Fibroblast of mammary gland (primary cell): ENCODE measurements around the gene SMG1.

Source experiments
- DNase-seq: peaks from one replicate; pipeline ENCODE4 v3.0.0-alpha.2; 2010; ENCODE audit warnings: low read depth
- H3K4me3 ChIP-seq: 2 replicates; pipeline ENCODE4 v1.5.1; 2011; ENCODE audit warnings: low read depth, mild to moderate bottlenecking, low read length, moderate library complexity; ENCODE audit not compliant: control insufficient read depth
- CTCF ChIP-seq: conservative IDR thresholded peaks from 2 replicates; pipeline ENCODE4 v1.5.1; 2011; ENCODE audit warnings: low read depth, low read length, inconsistent platforms; ENCODE audit not compliant: control insufficient read depth, insufficient read depth

SMG1 gene

GRCh38 chr16:18841833-18842525, 84.2 kb downstream of the SMG1 start:
- TF ChIP-seq CTCF: no peak
- H3K4me3 ChIP-seq: no peak overlapping the region
- no peak for DNase-seq

- no peak overlapping the region for H3K4me3 ChIP-seq
- DNase-seq: peak; percentile 14
- TF ChIP-seq CTCF: no peak
Measured at GRCh38 chr16:18839555-18839954, 86.7 kb downstream of the SMG1 start.

- no peak for TF ChIP-seq CTCF
- no peak for DNase-seq
- H3K4me3 ChIP-seq: no peak overlapping the region
Measured at GRCh38 chr16:18836702-18837101, 89.5 kb downstream of the SMG1 start.

- H3K4me3 ChIP-seq: no peak overlapping the region
- no peak for DNase-seq
- no peak for TF ChIP-seq CTCF
Measured at GRCh38 chr16:18834864-18835263, 91.3 kb downstream of the SMG1 start.

- no peak for TF ChIP-seq CTCF
- no peak for DNase-seq
- H3K4me3 ChIP-seq: no peak overlapping the region
Measured at GRCh38 chr16:18833707-18834505, 92.3 kb downstream of the SMG1 start.

- H3K4me3 ChIP-seq: no peak overlapping the region
Measured at GRCh38 chr16:18832613-18833012, 93.6 kb downstream of the SMG1 start.

More at GRCh38 chr16:18832613-18833012, 93.6 kb downstream of the SMG1 start:
- TF ChIP-seq CTCF: no peak
- no peak for DNase-seq
